MM.1S (cell line): ENCODE data around the gene ECEL1.

Experiments
- CTCF ChIP-seq: fragments of 300-600 bp; sonication (generic); IDR thresholded peaks from 2 replicates; pipeline ENCODE4 v1.5.1; 2016; ENCODE audit warnings: antibody characterized with exemption, low read length, mixed read lengths
- EZH2 ChIP-seq: fragments of 300-600 bp; sonication (generic); optimal IDR thresholded peaks from 2 replicates; pipeline ENCODE3; 2017; ENCODE audit warnings: low read depth, mild to moderate bottlenecking, antibody characterized with exemption, low read length, mixed read lengths
- EZH2phosphoT487 ChIP-seq: fragments of 300-600 bp; sonication (generic); IDR thresholded peaks from 2 replicates; pipeline ENCODE4 v1.6.1; 2018; ENCODE audit warnings: antibody characterized with exemption, low read length

GRCh38 chr2:232476791-232477190, 10.8 kb downstream of the ECEL1 start:
- no peak for TF ChIP-seq CTCF
- no peak for TF ChIP-seq EZH2phosphoT487
- no peak for TF ChIP-seq EZH2
